GM10266 (cell line): Measurements from ENCODE around the gene SYT6.

ENCODE experiments used
- DNase-seq: peaks from one replicate; pipeline ENCODE4 v3.0.0; 2012; ENCODE audit errors: extremely low spot score
- TF ChIP-seq, protein P1 (sequence below): IDR thresholded peaks from 2 replicates; pipeline ENCODE4 v1.5.1; 2012; ENCODE audit warnings: mild to moderate bottlenecking, low read depth; ENCODE audit not compliant: control insufficient read depth, insufficient read depth; ENCODE audit errors: missing control alignments

The SYT6 gene

DNA sequence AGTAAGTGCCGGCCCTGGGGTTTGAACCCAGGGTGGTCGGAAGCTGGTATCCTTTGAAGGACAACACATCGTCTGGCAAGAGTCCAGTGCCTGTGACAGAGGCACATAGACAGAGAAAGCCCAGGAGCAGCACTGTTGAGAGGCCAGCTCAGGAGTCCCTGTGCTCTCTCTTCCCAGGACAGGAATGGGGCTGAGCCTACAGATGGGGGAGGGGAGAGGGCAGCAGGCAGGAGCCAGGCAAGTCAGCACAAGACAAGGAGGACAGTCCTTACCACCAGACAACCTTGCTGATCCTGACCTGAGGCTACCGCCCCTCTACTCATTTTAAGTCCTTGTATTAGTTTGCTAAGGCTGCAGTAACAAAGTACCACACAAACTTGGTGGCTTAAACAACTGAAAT is 27.7 kb upstream of the SYT6 start:
- TF ChIP-seq, protein P1, sequence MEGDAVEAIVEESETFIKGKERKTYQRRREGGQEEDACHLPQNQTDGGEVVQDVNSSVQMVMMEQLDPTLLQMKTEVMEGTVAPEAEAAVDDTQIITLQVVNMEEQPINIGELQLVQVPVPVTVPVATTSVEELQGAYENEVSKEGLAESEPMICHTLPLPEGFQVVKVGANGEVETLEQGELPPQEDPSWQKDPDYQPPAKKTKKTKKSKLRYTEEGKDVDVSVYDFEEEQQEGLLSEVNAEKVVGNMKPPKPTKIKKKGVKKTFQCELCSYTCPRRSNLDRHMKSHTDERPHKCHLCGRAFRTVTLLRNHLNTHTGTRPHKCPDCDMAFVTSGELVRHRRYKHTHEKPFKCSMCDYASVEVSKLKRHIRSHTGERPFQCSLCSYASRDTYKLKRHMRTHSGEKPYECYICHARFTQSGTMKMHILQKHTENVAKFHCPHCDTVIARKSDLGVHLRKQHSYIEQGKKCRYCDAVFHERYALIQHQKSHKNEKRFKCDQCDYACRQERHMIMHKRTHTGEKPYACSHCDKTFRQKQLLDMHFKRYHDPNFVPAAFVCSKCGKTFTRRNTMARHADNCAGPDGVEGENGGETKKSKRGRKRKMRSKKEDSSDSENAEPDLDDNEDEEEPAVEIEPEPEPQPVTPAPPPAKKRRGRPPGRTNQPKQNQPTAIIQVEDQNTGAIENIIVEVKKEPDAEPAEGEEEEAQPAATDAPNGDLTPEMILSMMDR = no peak
- no peak for DNase-seq

DNA sequence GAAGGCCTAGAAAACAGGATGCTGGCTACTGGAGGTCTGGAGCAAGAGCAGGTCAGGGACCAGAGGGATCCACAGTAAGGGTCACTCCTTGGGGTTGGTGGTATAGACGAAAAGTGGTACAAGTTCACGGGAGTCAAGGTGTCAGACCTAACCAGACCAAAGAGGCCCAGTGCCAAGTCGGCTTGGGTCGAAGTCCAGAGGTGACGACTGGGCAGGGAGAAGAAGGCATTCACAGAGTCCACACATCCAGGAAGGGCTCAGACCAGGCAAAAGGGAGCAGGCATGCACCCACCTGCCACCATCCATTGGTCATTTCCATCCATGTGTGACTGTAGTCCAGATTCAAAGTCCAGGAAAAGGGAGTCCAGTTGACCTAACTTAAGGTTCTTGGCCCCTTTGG is 27.1 kb upstream of the SYT6 start:
- DNase-seq = no peak
- TF ChIP-seq, protein P1 = no peak

DNA sequence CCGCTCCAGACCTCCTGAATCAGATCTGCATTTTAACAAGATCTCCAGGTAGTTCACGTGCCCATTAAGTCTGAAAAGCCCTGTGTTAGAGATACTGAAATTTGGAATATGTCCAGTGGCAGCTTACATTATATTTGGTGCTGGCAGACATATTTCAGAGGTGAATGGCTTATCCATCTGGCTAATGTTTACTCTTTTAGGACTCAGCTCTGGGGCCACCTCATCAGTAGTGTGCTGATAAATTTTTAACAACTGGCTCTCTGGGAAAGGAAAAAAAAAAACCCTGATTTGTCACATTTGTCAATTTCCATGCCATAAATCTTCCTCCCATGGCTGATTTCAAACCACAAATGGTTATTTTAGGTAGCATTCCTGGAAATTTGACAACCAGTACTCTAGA is 25.3 kb upstream of the SYT6 start:
- TF ChIP-seq, protein P1 = no peak
- DNase-seq = no peak

DNA sequence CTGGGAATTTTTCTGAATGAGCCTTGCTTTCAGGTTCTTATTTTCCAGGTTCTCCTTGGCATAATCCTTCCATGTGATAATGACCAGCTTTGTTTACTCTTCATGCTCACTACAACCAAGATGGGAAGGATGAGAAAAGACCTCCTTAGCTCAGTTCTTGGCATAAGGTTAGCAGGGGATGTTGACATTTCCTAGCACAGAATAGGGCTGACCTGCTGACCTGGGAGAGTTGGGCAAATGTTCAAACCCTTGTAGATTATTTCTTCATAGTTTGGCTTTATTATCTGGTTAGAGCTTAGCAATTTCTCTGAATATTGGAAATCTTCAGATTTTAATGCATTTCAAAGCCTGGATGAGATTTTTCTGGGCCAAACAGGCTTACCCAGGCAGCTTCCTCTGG is 23.6 kb upstream of the SYT6 start:
- DNase-seq = no peak
- TF ChIP-seq, protein P1 = no peak

DNA sequence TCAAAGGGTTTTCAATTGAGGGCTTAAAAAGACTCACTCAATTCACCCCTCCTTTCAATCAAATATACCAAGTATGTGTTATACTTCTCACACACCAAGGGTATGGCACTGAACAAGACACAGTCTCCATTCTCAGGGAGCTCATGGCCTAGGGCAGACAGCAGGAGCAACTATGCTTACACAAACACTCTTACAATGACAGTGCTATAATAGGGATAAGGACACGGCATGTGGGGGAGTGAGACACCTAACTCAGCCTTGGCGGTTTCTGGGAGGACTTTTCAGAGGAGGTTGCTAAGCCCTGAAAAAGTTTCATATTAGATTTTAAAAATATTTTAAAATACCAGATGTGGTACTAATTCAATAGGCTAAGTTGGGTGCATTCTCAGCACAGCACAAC is 22.7 kb upstream of the SYT6 start:
- DNase-seq = no peak
- TF ChIP-seq, protein P1 = no peak

DNA sequence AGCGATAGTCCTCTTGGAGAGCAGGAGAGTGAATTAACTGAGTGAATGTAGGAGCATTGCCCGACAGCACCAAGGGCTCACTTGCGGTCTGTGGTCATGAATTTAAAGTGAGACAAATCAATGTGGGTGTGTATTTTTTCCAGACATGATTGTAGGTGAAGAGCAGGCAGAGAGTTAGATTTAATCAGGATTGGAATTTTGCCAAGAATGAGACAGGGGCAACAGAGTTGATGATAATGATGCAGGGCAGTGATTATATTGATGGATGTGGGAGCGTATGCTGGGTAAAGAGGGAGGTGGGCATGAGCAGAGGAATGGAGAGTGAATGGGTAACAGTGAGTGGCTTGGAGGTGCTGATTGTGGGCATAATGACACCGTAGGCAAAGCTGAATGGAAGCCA is 20.0 kb upstream of the SYT6 start:
- DNase-seq = no peak
- TF ChIP-seq, protein P1 = no peak

DNA sequence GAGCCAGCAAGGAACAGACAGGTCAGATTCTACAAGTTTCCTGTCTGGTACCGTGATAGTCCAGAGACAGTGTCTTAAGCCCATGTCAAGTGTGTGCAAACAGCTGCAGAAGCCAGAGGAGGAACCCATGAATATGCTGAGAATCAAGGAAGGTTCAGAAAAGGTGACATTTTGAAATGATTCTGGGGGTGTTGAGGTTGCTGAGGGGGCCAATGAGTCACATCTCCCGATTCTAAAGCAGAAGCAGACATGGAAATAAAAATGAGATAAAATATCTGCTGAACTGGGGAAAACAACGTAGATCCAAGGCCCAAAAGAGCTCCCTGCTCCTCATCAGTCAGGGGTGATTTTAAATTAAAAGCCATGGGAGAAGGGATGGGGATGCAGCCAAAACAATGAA is 15.8 kb upstream of the SYT6 start:
- DNase-seq = no peak
- TF ChIP-seq, protein P1 = no peak

DNA sequence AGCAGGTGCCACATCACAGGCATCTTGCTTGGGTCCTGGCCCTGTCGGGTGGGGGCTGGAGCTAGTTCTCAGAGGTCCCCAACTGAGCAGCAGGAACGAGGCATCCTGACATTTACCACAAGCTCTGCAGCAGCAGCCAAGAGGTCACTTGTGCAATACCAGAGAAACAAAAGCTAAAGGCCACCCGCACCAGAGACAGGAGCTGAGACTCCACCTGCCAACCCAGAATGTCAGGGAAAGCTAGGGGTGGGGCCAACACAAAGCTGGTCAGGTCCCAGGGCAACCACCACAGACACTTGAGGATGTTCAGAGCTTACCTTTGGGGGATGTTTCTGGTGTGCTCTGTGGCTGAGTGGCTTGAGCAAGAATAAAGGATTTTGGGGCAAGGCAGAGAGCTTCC is 13.6 kb upstream of the SYT6 start:
- TF ChIP-seq, protein P1 = no peak
- no peak for DNase-seq
